ENCODE data around the gene REPS1. TPM values are rescaled to one million over a fixed set of nuclear protein-coding genes. Genes with fewer than 3 reads are reported as not detected.
"Not testable (repeated sequence)": the region's sequence is repeated elsewhere in the genome, so short reads cannot be mapped to it uniquely, and the experiment has no call there.

The REPS1 gene
- total RNA-seq, 1 experiment from 2014 or later: 65.3 TPM

GRCh38 chr6:138943089-138943625, 44.9 kb downstream of the REPS1 start:
- intact Hi-C loops (cut with micrococcal nuclease): no loop called here
- DNase-seq (ENCODE audit: unreplicated experiment): no peak
- no peaks in the 10 kb centered on the region for H3K27me3 Mint-ChIP-seq (ENCODE audit: insufficient read depth, unreplicated experiment)
- CTCF ChIA-PET: interaction anchor here (0.7 to 1.6 kb wide), 2 partner anchors 46 to 67 kb away, joined by 3 read pairs; no protein-coding TSS in a partner anchor
- H3K9me3 Mint-ChIP-seq (ENCODE audit: unreplicated experiment): no peaks in the 10 kb centered on the region
- no peak overlapping the region for H3K27ac Mint-ChIP-seq (ENCODE audit: low read depth, unreplicated experiment)
- no TSS peak for BruUV-seq (replicated peaks)
- H3K4me1 Mint-ChIP-seq (ENCODE audit: insufficient read depth, unreplicated experiment): peaks cover 6% of the 10 kb centered on the region
- H3K4me3 Mint-ChIP-seq (ENCODE audit: unreplicated experiment): no peak overlapping the region
- no peak for TF ChIP-seq CTCF (IDR thresholded peaks at IDR 0.05; ENCODE audit: unreplicated experiment)
- POLR2A ChIA-PET: interaction anchor here (0.8 kb wide), 1 partner anchor 9 kb away, joined by 3 read pairs; no protein-coding TSS in a partner anchor
- H3K36me3 Mint-ChIP-seq (ENCODE audit: insufficient read depth, unreplicated experiment): peaks cover 20% of the 10 kb centered on the region

GRCh38 chr6:138936873-138937272, 51.2 kb downstream of the REPS1 start:
- H3K36me3 Mint-ChIP-seq (ENCODE audit: insufficient read depth, unreplicated experiment): peaks cover 50% of the 10 kb centered on the region
- POLR2A ChIA-PET; CTCF ChIA-PET; DNase-seq (ENCODE audit: unreplicated experiment); H3K9me3 Mint-ChIP-seq (ENCODE audit: unreplicated experiment); H3K4me3 Mint-ChIP-seq (ENCODE audit: unreplicated experiment); H3K4me1 Mint-ChIP-seq (ENCODE audit: insufficient read depth, unreplicated experiment); H3K27me3 Mint-ChIP-seq (ENCODE audit: insufficient read depth, unreplicated experiment); H3K27ac Mint-ChIP-seq (ENCODE audit: low read depth, unreplicated experiment); intact Hi-C loops (cut with micrococcal nuclease); BruUV-seq (replicated peaks): not testable (repeated sequence)

- BruUV-seq (replicated peaks): no TSS peak
- CTCF ChIA-PET: no interaction called here
Measured at GRCh38 chr6:138931660-138932059, 56.4 kb downstream of the REPS1 start.

GRCh38 chr6:138926579-138926978, 61.5 kb downstream of the REPS1 start:
- no peaks in the 10 kb centered on the region for H3K4me1 Mint-ChIP-seq (ENCODE audit: insufficient read depth, unreplicated experiment)
- no peak overlapping the region for H3K27ac Mint-ChIP-seq (ENCODE audit: low read depth, unreplicated experiment)
- H3K27me3 Mint-ChIP-seq (ENCODE audit: insufficient read depth, unreplicated experiment): no peaks in the 10 kb centered on the region
- CTCF ChIA-PET: no interaction called here
- no TSS peak for BruUV-seq (replicated peaks)
- H3K4me3 Mint-ChIP-seq (ENCODE audit: unreplicated experiment): no peak overlapping the region
- H3K36me3 Mint-ChIP-seq (ENCODE audit: insufficient read depth, unreplicated experiment): peaks cover 35% of the 10 kb centered on the region
- POLR2A ChIA-PET: no interaction called here
- no peak for DNase-seq (ENCODE audit: unreplicated experiment)
- intact Hi-C loops (cut with micrococcal nuclease): no loop called here
- no peaks in the 10 kb centered on the region for H3K9me3 Mint-ChIP-seq (ENCODE audit: unreplicated experiment)
- TF ChIP-seq CTCF (IDR thresholded peaks at IDR 0.05; ENCODE audit: unreplicated experiment): no peak

More at GRCh38 chr6:138931660-138932059, 56.4 kb downstream of the REPS1 start:
- Mint-ChIP-seq H3K9me3 (ENCODE audit: unreplicated experiment) (no peaks in the 10 kb centered on the region), H3K27ac (ENCODE audit: low read depth, unreplicated experiment) (no peak overlapping the region), H3K36me3 (ENCODE audit: insufficient read depth, unreplicated experiment) (peaks cover 61% of the 10 kb centered on the region), H3K27me3 (ENCODE audit: insufficient read depth, unreplicated experiment) (no peaks in the 10 kb centered on the region), H3K4me1 (ENCODE audit: insufficient read depth, unreplicated experiment) (no peaks in the 10 kb centered on the region), H3K4me3 (ENCODE audit: unreplicated experiment) (no peak overlapping the region)
- TF ChIP-seq CTCF (IDR thresholded peaks at IDR 0.05; ENCODE audit: unreplicated experiment): no peak
- no peak for DNase-seq (ENCODE audit: unreplicated experiment)
- POLR2A ChIA-PET: interaction anchor here (0.6 kb wide), 2 partner anchors 39 to 43 kb away, joined by 3 read pairs; no protein-coding TSS in a partner anchor
- intact Hi-C loops (cut with micrococcal nuclease): no loop called here

GRCh38 chr6:138925806-138926205, 62.2 kb downstream of the REPS1 start:
- no peak for TF ChIP-seq CTCF (IDR thresholded peaks at IDR 0.05; ENCODE audit: unreplicated experiment)
- no TSS peak for BruUV-seq (replicated peaks)
- no peaks in the 10 kb centered on the region for H3K4me1 Mint-ChIP-seq (ENCODE audit: insufficient read depth, unreplicated experiment)
- no peak overlapping the region for H3K27ac Mint-ChIP-seq (ENCODE audit: low read depth, unreplicated experiment)
- CTCF ChIA-PET: interaction anchor here (0.6 kb wide), 1 partner anchor 572 kb away, joined by 3 read pairs; no protein-coding TSS in a partner anchor
- no peaks in the 10 kb centered on the region for H3K9me3 Mint-ChIP-seq (ENCODE audit: unreplicated experiment)
- no peak for DNase-seq (ENCODE audit: unreplicated experiment)
- H3K27me3 Mint-ChIP-seq (ENCODE audit: insufficient read depth, unreplicated experiment): no peaks in the 10 kb centered on the region
- POLR2A ChIA-PET: no interaction called here
- intact Hi-C loops (cut with micrococcal nuclease): no loop called here
- H3K36me3 Mint-ChIP-seq (ENCODE audit: insufficient read depth, unreplicated experiment): peaks cover 30% of the 10 kb centered on the region
- H3K4me3 Mint-ChIP-seq (ENCODE audit: unreplicated experiment): no peak overlapping the region
